Fibroblast of gingiva (primary cell): Measurements from ENCODE around the gene EEF1AKMT3.

Experiments used
- DNase-seq: peaks from one replicate; pipeline ENCODE4 v3.0.0-alpha.2; 2011; ENCODE audit warnings: low read depth

The EEF1AKMT3 gene

DNA sequence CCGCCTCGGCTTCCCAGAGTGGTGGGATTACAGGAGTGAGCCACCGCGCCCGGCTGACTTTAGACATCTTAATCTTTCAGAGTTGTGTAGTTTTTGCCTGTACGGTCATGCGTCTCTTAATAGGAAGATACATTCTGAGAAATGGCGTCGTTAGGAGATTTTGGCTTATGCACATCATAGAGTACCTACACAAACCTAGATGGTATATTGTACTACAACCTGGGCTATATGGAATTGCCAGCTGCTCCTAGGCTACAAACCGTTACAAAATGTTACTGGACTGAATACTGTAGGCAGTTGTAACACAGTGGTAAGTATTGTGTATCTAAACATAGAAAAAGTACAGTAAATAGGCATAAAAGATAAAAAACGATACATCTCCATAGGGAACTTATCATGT lies 11.4 kb downstream of the EEF1AKMT3 start:
- DNase-seq = no peak

DNA sequence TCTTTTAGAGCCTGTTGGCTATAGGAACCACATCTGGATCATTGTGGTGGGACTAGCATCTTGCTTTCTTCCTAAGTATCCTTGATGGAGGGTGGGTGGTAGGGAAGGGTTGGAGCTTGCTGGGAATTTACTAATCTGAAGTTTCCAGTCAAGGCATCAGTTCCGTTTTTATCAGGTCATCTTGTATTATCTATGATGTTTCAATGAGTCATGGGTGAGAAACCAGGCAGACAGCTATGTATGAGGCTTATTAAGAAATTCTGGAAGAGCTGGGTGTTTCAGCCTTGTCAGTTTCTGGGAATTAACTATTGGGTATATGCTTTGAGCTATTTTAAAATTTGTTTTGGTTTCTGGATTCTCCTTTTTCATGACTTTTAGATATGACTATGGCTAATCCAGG lies 21.5 kb downstream of the EEF1AKMT3 start:
- DNase-seq = peak; percentile 51

DNA sequence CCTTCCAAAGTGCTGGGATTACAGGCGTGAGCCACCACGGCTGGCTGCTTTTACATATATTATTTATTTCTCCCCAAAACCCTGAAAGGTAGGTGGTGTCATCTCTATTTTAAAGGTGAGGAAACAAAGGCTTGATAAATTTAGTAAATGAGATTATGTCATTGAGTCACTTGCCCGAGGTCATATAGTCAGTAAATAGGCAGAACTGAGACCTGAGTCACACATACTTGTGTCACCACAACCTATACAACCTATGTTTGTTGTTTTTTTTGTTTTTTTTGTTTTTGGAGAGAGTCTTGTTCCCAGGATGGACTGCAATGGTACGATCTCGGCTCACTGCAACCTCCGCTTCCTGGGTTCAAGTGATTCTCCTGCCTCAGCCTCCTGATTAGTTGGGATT lies 22.9 kb downstream of the EEF1AKMT3 start:
- DNase-seq = no peak

GRCh38 chr12:57796996-57797395 lies 24.6 kb downstream of the EEF1AKMT3 start:
- DNase-seq = no peak

DNA sequence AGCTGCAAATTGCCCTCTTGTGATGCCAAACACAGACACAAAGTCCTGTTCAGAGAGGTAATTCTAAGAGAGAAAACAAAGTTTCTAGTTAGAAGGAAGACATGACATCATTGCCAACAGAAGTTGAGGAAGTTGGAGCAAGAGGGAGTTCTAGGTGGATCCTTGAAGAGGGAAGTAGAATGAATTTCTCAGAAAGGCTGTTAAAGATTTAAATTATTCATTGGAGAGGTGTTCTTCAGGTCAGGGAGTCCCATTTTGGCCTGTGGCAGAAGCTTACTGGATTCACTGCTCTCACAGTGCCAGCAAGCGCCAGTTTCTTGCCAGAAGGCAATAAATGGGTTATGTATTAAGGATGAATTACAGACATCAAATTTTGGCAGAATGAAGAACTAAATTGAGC lies 25.5 kb downstream of the EEF1AKMT3 start:
- no peak for DNase-seq

DNA sequence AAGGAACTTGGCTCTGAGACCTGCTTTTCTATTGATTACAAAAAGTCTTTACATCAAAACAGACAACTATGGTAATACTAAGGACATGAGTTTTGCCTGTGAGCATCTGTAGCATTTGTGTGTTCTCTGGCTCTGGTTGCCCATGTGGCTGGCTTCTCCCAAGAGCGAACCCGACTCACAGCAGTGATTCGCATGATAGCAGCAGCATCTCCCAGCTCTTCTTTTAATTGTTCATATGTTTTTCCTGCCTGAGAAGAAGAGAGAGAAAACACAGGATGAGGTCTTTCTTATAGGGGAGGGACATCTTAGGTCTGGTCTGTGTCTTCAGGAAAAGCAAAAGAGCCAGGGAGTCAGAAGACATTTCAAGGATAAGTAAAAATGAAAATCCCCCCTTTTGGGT lies 28.6 kb downstream of the EEF1AKMT3 start:
- no peak for DNase-seq

- no peak for DNase-seq
Observed at GRCh38 chr12:57802607-57803006, 30.2 kb downstream of the EEF1AKMT3 start.

DNA sequence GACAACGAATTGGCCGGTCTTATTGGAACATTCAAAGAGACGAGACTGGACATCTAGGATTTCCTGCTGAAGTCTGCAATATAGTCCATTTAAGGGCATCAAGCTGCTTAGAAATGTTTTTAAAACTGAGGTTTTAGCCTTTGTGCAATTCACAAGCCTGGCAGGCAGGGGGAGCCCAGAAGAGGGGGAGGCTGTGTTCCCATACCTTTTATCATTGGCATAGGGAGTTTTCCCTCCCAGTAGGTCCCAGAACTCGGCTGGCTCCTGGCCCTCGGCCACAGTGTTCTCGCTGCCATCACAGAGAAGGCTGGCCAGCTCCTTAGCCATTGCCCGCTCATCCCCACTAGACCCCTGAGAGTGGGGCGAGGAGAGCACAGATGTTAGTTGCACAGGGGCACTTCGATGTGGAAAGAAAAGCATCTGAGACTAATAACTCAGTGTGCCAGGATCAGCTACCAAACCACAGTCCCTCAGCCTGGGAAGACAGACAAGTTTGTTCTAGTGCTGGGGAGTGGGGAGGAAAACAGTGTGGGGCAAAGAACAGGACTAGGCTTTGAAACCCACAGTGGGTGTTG lies 31.0 kb downstream of the EEF1AKMT3 start:
- peak; percentile 53 for DNase-seq

DNA sequence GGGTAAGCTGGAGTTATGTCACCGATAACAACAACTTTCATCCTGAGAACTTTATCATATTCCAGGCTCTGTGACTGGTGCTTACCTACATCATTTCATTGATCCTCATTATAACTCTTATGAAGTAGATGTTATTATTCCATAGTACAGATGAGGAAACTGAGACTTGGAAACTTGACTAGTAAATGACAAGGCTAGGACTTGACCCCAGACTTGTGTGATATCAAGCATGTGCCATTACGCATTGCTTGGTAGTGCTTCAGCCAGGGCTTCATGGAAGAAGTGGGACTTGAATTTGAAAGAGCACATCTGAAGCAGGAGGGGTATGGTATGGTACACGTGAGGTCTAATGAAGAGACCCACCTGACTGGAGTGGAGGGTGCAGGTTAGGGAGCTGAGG lies 34.3 kb downstream of the EEF1AKMT3 start:
- DNase-seq = no peak

- DNase-seq = no peak
Observed at GRCh38 chr12:57807285-57807684, 34.9 kb downstream of the EEF1AKMT3 start.

DNA sequence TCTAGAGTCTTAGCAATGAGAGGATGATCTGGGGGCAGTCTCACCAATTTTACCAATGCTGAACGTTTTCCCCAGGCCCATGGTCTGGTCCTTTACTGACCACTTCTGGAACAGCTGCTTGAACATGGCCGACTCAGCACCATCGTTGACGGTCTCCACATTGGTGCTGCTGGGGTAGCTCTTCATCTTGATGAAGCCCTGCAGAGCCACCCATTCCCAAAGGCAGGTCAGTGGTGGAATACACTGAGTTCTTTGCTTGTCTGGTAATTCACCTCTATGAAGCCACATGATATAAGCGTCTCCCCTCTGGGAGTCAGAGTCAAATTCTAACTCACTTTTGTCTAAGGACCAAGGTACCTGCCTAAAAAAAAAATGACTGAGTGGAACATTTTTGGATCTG lies 35.9 kb downstream of the EEF1AKMT3 start:
- DNase-seq = no peak

DNA sequence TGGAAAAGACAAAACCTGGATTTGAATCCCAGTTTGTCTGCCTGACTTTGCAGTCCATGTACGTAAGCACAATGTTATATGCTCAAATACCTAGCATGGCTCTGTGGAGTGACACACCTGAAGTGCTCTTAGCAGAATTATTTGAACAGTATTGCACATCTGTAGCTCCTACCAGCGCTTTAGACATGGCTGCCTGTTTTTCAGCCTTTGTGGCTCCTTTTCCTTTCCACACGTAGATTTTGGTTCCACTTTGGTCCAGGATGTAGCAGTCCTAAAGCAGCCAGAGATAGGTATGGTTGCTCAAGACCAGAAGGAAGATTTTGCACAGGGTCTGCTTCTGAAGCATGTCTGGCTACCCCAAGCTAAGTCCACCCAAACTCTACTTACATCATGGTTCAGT lies 37.0 kb downstream of the EEF1AKMT3 start:
- no peak for DNase-seq

DNA sequence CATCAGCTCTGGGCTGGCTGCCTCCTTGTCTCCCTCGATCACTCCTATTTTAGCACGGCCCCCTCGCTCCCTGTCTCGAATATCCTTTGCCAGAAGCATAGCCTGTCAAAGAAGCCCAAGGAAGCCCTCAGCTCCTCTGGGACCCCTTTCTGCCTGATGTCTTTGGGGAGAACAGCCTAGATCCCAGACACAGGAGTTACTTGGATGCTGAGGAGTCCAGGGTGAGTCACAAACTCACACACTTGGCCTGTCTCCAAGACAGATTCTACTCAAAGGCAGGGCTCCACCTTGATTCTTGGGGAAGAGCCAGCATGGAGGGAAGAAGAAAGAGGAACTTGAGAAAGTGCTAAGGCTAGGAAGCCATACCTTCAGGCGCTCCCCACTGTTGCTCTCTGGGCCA lies 38.0 kb downstream of the EEF1AKMT3 start:
- DNase-seq = no peak

DNA sequence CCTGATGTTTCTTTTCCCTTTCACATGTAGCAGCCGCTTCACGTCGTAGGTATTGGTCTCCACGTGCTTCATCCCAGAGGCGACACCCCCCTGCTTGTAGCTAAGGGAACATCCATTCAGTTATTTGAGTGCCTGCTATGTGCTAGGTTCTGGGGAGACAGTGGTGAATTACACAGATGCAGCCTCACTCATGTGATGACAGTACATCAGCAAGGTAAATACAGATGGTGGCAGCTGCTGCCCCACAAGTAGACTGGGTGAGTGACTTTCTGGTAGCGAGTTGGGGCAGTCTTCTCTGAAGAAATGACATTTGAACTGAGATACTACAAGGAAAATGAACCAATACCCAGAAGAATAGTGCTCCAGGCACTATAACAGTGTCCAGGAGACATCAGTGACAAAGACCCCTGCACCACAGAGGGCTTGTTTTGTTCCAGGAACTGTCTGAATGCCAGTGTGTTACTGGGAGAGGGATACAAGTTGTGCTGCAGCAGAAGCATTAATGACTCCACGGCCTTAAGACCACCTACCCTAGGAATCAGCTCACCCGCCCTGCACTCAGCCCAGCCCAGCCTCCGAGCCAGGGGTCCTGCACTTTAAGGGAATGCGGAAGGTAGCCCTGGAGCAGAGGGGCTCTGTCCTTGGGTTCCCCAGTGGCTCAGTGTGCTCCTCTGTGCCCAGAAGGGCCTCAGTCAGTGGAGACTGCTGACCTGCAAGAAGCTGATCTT lies 38.8 kb downstream of the EEF1AKMT3 start:
- DNase-seq = no peak

- DNase-seq = no peak
Observed at GRCh38 chr12:57813111-57813970, 40.9 kb downstream of the EEF1AKMT3 start.

GRCh38 chr12:57813971-57814772 lies 41.8 kb downstream of the EEF1AKMT3 start:
- DNase-seq = peak; percentile 53

DNA sequence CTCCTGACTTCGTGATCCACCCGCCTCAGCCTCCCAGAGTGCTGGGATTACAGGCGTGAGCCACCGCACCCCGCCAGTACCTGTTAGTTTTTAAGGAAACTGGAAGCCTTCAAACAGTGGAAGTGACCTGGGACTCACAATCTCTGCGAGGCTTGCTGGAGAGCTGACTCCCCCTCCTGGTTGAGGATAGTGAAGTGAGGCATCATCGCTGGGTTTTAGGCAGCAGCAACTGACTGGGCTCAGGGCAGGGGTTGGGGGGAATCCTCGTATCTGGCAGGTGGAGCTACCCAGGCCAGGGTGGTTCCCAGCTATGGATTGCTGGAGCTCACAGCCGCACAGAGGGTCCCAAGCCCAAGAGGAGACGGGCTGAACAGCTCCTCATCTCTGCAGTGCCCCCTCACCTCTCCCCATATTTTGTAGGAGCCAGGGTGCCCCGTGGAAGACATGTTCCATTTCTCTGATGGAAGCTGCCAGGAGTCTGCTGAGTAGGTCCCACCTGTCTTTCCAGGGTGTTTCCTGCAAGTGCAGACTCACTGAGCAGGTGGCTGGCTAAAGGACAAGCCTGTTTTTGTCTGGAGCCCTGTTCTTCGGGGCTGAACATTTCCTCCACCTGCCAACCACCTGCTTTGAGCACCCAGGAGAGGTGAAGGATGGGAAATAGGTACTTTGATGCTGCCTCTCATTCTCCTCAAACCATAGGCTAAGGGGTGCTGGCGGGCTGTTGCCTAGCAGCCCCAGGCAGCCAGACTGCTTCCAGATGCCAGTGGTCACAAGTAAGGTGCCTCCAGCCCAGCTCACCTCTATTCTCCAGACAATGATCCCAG lies 43.0 kb downstream of the EEF1AKMT3 start:
- no peak for DNase-seq

DNA sequence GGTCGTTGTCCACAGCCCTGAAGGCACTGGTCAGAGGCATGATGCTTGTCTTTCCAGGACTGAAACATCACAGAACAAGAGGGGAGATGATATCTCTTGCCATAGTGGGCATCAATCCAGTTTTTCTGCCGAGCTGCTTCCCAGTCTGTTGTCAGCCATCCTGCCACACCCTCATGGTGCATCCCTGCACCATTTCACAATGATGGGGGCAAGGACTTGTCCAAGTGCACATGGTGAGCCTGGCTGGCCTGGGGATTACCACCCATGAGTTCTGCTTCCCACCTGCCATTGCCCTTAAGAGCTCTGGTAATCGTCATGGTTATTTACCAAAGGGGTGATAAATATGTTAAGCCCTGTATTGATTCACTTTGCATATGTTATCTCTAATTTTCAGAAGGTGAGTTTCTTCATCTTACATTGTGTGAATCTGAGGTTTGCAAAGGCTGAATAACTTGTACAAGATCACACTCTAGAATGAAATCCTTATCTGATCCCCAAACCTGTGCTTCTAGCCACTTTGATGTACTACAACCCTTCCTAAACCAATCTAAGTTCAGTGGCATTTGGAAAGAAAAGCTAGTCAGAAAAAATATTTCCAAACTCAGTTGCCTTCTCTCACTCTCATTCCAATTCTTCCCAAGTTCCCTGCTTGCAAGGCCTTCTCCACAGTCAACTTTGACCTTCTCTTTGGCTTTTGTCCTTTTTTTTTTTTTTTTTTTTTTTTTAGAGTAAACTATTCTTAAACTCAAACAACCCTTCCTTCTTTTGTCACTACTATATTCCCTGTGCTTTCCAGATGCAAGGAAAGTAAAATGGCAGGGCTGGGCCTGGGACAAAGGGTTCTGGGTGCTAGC lies 43.8 kb downstream of the EEF1AKMT3 start:
- no peak for DNase-seq

GRCh38 chr12:57816855-57817151 lies 44.4 kb downstream of the EEF1AKMT3 start:
- DNase-seq = peak; percentile 52

GRCh38 chr12:57817261-57817989 lies 45.0 kb downstream of the EEF1AKMT3 start:
- no peak for DNase-seq
